ENCODE results near the gene PSD.

- no peak for TF ChIP-seq EZH2phosphoT487 (IDR thresholded peaks at IDR 0.05; ENCODE audit: low read depth)
- TF ChIP-seq, protein P1, sequence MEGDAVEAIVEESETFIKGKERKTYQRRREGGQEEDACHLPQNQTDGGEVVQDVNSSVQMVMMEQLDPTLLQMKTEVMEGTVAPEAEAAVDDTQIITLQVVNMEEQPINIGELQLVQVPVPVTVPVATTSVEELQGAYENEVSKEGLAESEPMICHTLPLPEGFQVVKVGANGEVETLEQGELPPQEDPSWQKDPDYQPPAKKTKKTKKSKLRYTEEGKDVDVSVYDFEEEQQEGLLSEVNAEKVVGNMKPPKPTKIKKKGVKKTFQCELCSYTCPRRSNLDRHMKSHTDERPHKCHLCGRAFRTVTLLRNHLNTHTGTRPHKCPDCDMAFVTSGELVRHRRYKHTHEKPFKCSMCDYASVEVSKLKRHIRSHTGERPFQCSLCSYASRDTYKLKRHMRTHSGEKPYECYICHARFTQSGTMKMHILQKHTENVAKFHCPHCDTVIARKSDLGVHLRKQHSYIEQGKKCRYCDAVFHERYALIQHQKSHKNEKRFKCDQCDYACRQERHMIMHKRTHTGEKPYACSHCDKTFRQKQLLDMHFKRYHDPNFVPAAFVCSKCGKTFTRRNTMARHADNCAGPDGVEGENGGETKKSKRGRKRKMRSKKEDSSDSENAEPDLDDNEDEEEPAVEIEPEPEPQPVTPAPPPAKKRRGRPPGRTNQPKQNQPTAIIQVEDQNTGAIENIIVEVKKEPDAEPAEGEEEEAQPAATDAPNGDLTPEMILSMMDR (IDR thresholded peaks at IDR 0.05; ENCODE audit: low read depth, low read length): no peak
Observed at GRCh38 chr10:102433619-102434046, 15.0 kb upstream of the PSD start.
